ENCODE data around the gene COL4A4.
A peak's percentile ranks its signal among the peaks of the same experiment; 100 is the strongest.

Gene COL4A4

GRCh38 chr2:227004482-227004881 is 159.5 kb downstream of the COL4A4 start:
- Mint-ChIP-seq H3K4me1 (peaks cover 15% of the 10 kb centered on the region), H3K27ac (no peak overlapping the region), H3K9me3 (peaks cover 14% of the 10 kb centered on the region), H3K36me3 (ENCODE audit: low read depth) (peaks cover 31% of the 10 kb centered on the region), H3K27me3 (ENCODE audit: low read depth, poor library complexity) (peaks cover 3% of the 10 kb centered on the region), H3K4me3 (no peak overlapping the region)
- TF ChIP-seq CTCF (IDR thresholded peaks at IDR 0.05), result no peak
- no peak for DNase-seq

- TF ChIP-seq CTCF (IDR thresholded peaks at IDR 0.05), result no peak
- Mint-ChIP-seq H3K4me1 (peaks cover 25% of the 10 kb centered on the region), H3K27me3 (ENCODE audit: low read depth, poor library complexity) (peaks cover 3% of the 10 kb centered on the region), H3K36me3 (ENCODE audit: low read depth) (peaks cover 61% of the 10 kb centered on the region), H3K27ac (peak overlapping the region; percentile 41), H3K9me3 (peaks cover 17% of the 10 kb centered on the region), H3K4me3 (no peak overlapping the region)
- DNase-seq, result no peak
Measured at GRCh38 chr2:227000123-227000522, 163.9 kb downstream of the COL4A4 start.

- Mint-ChIP-seq H3K27ac (peak overlapping the region; percentile 41), H3K4me3 (no peak overlapping the region), H3K9me3 (peaks cover 17% of the 10 kb centered on the region), H3K4me1 (peaks cover 25% of the 10 kb centered on the region), H3K36me3 (ENCODE audit: low read depth) (peaks cover 66% of the 10 kb centered on the region), H3K27me3 (ENCODE audit: low read depth, poor library complexity) (peaks cover 3% of the 10 kb centered on the region)
- no peak for TF ChIP-seq CTCF (IDR thresholded peaks at IDR 0.05)
- no peak for DNase-seq
Measured at GRCh38 chr2:226999661-227000060, 164.3 kb downstream of the COL4A4 start.

- Mint-ChIP-seq H3K4me1 (peaks cover 21% of the 10 kb centered on the region), H3K27ac (no peak overlapping the region), H3K27me3 (ENCODE audit: low read depth, poor library complexity) (no peaks in the 10 kb centered on the region), H3K4me3 (no peak overlapping the region), H3K36me3 (ENCODE audit: low read depth) (peaks cover 58% of the 10 kb centered on the region), H3K9me3 (peaks cover 13% of the 10 kb centered on the region)
- no peak for TF ChIP-seq CTCF (IDR thresholded peaks at IDR 0.05)
- no peak for DNase-seq
Measured at GRCh38 chr2:226995625-226996041, 168.4 kb downstream of the COL4A4 start.

- Mint-ChIP-seq H3K4me3 (no peak overlapping the region), H3K27me3 (ENCODE audit: low read depth, poor library complexity) (no peaks in the 10 kb centered on the region), H3K4me1 (peaks cover 13% of the 10 kb centered on the region), H3K36me3 (ENCODE audit: low read depth) (peaks cover 50% of the 10 kb centered on the region), H3K9me3 (peaks cover 6% of the 10 kb centered on the region), H3K27ac (no peak overlapping the region)
- no peak for TF ChIP-seq CTCF (IDR thresholded peaks at IDR 0.05)
- no peak for DNase-seq
Measured at GRCh38 chr2:226994775-226995174, 169.2 kb downstream of the COL4A4 start.

- H3K27me3 Mint-ChIP-seq (ENCODE audit: low read depth, poor library complexity), result no peaks in the 10 kb centered on the region
- H3K27ac Mint-ChIP-seq, result no peak overlapping the region
- H3K4me1 Mint-ChIP-seq, result no peaks in the 10 kb centered on the region
- no peak for TF ChIP-seq CTCF (IDR thresholded peaks at IDR 0.05)
- H3K9me3 Mint-ChIP-seq, result no peaks in the 10 kb centered on the region
- no peak overlapping the region for H3K4me3 Mint-ChIP-seq
- DNase-seq, result no peak
- H3K36me3 Mint-ChIP-seq (ENCODE audit: low read depth), result peaks cover 34% of the 10 kb centered on the region
Measured at GRCh38 chr2:226993171-226993570, 170.8 kb downstream of the COL4A4 start.
